Psoas muscle (tissue), 8 donors: Measurements from ENCODE around the gene PRSS35. TPM values are rescaled to one million over a fixed set of nuclear protein-coding genes. Genes with fewer than 3 reads are reported as not detected.

Source experiments
- ATAC-seq, 4 donors: fragments of 200-7000 bp; cut with Tn5 transposase; one replicate each; pipeline ENCODE4 v1.9.1; 2020; ENCODE audit warnings: moderate library complexity in 3 of 4, mild to moderate bottlenecking in 2 of 4
- DNase-seq, 2 donors: peaks; one replicate each; pipeline ENCODE4 v3.0.0-alpha.2; 2020
- H3K27ac ChIP-seq: fragments of 200-600 bp; one replicate; pipeline ENCODE4 v1.8.0; 2022
- H3K27me3 ChIP-seq, 3 donors: fragments of 200-600 bp in 1 of 3; one replicate each; pipeline versions ENCODE4 v1.6.1 to v1.8.0; 2013 to 2022; ENCODE audit warnings: low read length in 2 of 3, mild to moderate bottlenecking in 2 of 3, moderate library complexity in 1 of 3; ENCODE audit not compliant: insufficient read depth in 3 of 3
- H3K36me3 ChIP-seq, 2 donors: fragments of 200-600 bp in 1 of 2; one replicate each; pipeline versions ENCODE4 v1.6.1 to v1.8.0; 2013 to 2022; ENCODE audit warnings: low read depth in 1 of 2, mild to moderate bottlenecking in 1 of 2, moderate library complexity in 1 of 2; ENCODE audit not compliant: insufficient read depth in 1 of 2
- H3K4me1 ChIP-seq: fragments of 200-600 bp; one replicate; pipeline ENCODE4 v1.8.0; 2022
- H3K4me3 ChIP-seq: fragments of 200-600 bp; one replicate; pipeline ENCODE4 v1.8.0; 2022; ENCODE audit warnings: mild to moderate bottlenecking
- H3K9me3 ChIP-seq: fragments of 200-600 bp; one replicate; pipeline ENCODE4 v1.8.0; 2022
- CTCF ChIP-seq: fragments of 200-600 bp; IDR thresholded peaks from one replicate; pipeline ENCODE4 v1.8.0; 2022; ENCODE audit warnings: antibody characterized with exemption
- WGBS, 3 donors: extraction: QIAGEN DNeasy Blood & Tissue Kit; methylation state at CpG; one replicate each; pipeline versions ENCODE4 v1.1.6 to v1.1.7; 2013; 5-methylcytosine and 5-hydroxymethylcytosine counted together
- intact Hi-C, 2 donors: fragments of 100-400 bp; cut with DNase I; formaldehyde crosslinking; loops; one replicate each; pipeline versions ENCODE4 v1.11.0 to v1.14.2; 2022
- polyA plus RNA-seq, 3 donors: library from polyadenylated mRNA; stranded (reverse); fragments of 200-250 nt; gene quantifications; one replicate each; pipeline ENCODE4 v1.2.3, GENCODE V29; 2013
- total RNA-seq, 4 donors: library from RNA; stranded (reverse); fragmentation: NEBNext Ultra II Directional in 2 of 4; extraction: Animal tissue kit (Norgen Biotek cat#: 25700) in 2 of 4; gene quantifications; one replicate each; pipeline versions ENCODE4 v1.2.1 to v1.2.4, GENCODE V29; 2021 to 2023
- donor health status: healthy with polysubstance abuse.
- donor health status: DM: no; HTN: no; CAD: no; lungs with moderate emphysema.
- donor health status: Bipolar disorder and iron deficiency.
- donor health status: healthy.
- donor health status: DM: yes; HTN: yes; CAD: no.
- donor health status: DM: no; HTN: no; CAD: no.
- donor health status: DM: no; HTN: no; CAD: no.
- donor health status: DM: yes; HTN: yes; CAD: no.

Gene PRSS35
- total and polyA plus RNA-seq, 7 donors: 0.03 to 0.50 (median 0.08) TPM; not detected in 2

DNA sequence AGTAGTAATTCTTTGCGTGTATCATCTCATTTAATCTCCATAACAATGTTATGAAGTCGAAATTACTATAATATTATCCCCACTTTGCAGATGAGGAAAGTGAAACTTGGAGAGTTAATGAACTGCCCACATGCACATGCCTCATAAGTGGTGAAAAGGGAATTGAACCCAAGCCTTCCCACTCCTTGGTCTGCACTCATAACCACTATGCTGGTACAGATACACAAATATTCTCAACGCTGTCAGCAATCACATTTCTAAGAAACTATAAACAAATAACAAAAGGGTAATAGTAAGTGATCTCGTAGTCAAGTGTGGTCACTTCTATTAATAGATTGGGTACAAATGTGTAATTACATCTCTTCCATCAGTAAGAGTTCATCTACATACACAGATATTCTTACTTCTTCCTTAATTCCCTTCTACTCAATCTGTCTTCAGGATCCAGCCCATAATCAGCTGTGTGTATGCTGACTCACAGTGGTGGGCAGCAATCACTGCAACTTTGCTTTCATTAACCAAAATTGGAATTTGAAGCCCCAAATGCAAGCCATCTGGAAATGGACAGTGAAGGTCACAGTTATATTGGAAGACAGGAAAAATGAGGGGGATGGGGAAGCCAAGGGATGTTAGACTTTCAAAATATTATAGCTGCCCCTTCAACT is 6.6 kb downstream of the PRSS35 start:
- H3K27ac ChIP-seq: no peak overlapping the region
- no peaks in the 10 kb centered on the region for H3K36me3 ChIP-seq
- H3K9me3 ChIP-seq: no peaks in the 10 kb centered on the region
- no peaks in the 10 kb centered on the region for H3K27me3 ChIP-seq
- intact Hi-C loops: loop anchor here in 1 of 2 donors (5.0 kb wide), 1 partner anchor 452 kb away; the partner anchor contains the start of genes DOP1A and UBE3D
- DNase-seq (no peak), ATAC-seq (peak in 3 of 4 donors; percentile 24 to 58 (median 34))
- no peak for TF ChIP-seq CTCF
- H3K4me1 ChIP-seq: peaks cover 4% of the 10 kb centered on the region
- no peak overlapping the region for H3K4me3 ChIP-seq
- WGBS, 3 donors: 59 to 72% (median 67%) methylated on average over 4 of the region's 4 CpGs

GRCh38 chr6:83536034-83536646 is 23.8 kb downstream of the PRSS35 start:
- no peaks in the 10 kb centered on the region for H3K27me3 ChIP-seq
- DNase-seq: no peak
- intact Hi-C loops: no loop called here
- TF ChIP-seq CTCF: peak; percentile 41
- no peak overlapping the region for H3K27ac ChIP-seq
- WGBS, 3 donors: 45 to 50% (median 47%) methylated on average over 5 of the region's 5 CpGs
- H3K4me3 ChIP-seq: no peak overlapping the region
- H3K9me3 ChIP-seq: no peaks in the 10 kb centered on the region
- H3K4me1 ChIP-seq: no peaks in the 10 kb centered on the region
- no peaks in the 10 kb centered on the region for H3K36me3 ChIP-seq
- ATAC-seq: no peak

DNA sequence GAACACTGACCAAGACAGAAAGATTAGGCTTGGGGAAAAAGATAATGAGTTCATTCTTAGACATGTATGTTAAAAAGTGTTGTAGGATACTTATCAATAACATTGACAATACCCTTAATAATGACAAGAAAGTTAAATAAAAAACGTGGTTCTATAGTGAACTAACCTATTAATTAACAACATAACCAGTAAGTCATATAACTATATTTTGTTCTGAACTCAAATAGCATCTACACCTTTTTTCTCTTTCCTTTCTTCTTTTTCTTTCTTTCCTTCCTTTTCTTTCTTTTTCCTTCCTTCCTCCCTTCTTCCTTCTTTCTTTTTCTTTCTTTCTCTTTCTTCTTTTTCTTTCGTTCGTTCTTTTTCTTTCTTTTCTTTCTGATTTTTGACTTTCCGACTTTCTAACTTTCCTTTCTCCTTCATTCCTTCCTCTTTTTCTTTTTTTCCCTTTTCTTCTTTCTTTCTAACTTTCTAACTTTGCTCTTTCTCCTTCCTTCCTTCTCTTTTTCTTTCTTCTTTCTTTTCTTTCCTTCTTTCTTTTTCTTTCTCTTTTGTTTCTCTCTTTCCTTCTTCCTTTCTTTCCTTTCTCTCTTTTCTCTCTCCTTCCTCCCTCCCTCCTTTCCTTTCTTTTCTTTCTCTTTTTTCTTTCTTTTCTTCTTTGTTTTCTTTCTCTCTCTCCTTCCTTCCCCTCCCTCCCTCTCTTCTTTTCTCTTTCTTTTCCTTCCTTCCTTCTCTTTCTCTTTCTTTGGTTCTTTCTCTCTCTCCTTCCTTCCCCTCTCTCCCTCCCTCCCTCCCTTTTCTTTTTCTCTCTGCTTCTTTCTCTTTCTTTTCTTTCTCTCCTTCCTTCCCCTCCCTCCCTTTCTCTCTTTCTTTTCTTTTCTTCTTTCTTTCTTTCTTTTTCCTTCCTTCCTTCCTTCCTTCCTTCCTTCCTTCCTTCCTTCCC is 24.6 kb downstream of the PRSS35 start:
- WGBS, 3 donors: 68 to 77% (median 73%) methylated on average over 4 of the region's 4 CpGs
- Histone ChIP-seq H3K36me3 (no peaks in the 10 kb centered on the region), H3K4me1 (no peaks in the 10 kb centered on the region), H3K27me3 (no peaks in the 10 kb centered on the region), H3K4me3 (no peak overlapping the region), H3K9me3 (no peaks in the 10 kb centered on the region), H3K27ac (no peak overlapping the region)
- DNase-seq (no peak), ATAC-seq (no peak)
- TF ChIP-seq CTCF: no peak
- intact Hi-C loops: no loop called here

- no peak for DNase-seq
- no peak for ATAC-seq
- Histone ChIP-seq H3K36me3 (no peaks in the 10 kb centered on the region), H3K4me3 (no peak overlapping the region), H3K27me3 (no peaks in the 10 kb centered on the region), H3K4me1 (no peaks in the 10 kb centered on the region), H3K27ac (no peak overlapping the region), H3K9me3 (no peaks in the 10 kb centered on the region)
- intact Hi-C loops: no loop called here
- 76 to 81% (median 79%) methylated on average over 4 of the region's 4 CpGs for WGBS, 3 donors
- no peak for TF ChIP-seq CTCF
These were observed 27.3 kb downstream of the PRSS35 start for GRCh38 chr6:83539678-83540077.
